ENCODE results near the gene FBN2.

FBN2 gene

DNA sequence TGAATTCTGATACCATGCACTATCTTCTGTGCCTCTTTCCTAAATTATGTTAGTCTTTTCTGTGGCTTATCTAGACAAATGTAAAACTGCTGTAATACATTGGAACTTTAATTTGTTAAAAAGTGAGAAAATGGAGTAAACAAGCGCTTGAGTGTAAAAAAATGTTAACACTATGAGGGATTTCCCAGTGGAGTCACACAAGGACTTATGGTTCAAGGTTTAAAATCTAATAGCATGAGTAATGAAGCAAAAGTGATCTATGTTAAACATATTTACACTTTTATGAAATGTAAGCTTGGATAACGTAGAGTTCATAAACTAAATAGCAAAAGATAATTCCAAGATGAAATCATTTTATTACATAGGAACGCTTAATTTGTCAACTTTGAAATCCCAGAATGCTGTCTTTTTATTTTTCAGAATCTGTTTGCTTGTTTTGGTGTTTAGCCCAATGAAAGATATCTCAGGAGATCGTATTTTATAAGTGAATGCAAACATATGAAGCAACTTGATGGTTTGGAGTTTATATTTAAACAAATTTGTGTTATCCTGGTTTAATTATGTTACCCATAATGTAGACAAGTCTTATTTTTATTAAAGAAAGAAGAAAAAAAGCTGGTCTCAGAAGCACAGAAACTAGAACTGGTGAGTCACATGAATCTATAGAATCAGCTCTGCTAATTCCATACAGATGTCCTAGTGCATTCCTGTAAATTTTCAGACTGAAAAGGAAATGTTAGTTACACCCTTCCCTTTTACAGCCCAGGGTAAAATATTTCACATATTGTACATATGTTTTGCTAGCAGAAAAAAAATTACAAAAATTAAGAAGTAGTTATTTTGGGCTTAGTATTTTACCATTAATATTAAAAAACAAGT, 34.2 kb upstream of the FBN2 start:
- no peak overlapping the region for H3K4me3 ChIP-seq (replicated peaks in 1 of 2; ENCODE audit: low read depth in 2 of 2, low read length in 2 of 2)
- peak; percentile 41 to 44 for DNase-seq (ENCODE audit: low read depth in 2 of 2)
- TF ChIP-seq, protein P1, sequence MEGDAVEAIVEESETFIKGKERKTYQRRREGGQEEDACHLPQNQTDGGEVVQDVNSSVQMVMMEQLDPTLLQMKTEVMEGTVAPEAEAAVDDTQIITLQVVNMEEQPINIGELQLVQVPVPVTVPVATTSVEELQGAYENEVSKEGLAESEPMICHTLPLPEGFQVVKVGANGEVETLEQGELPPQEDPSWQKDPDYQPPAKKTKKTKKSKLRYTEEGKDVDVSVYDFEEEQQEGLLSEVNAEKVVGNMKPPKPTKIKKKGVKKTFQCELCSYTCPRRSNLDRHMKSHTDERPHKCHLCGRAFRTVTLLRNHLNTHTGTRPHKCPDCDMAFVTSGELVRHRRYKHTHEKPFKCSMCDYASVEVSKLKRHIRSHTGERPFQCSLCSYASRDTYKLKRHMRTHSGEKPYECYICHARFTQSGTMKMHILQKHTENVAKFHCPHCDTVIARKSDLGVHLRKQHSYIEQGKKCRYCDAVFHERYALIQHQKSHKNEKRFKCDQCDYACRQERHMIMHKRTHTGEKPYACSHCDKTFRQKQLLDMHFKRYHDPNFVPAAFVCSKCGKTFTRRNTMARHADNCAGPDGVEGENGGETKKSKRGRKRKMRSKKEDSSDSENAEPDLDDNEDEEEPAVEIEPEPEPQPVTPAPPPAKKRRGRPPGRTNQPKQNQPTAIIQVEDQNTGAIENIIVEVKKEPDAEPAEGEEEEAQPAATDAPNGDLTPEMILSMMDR (IDR thresholded peaks at IDR 0.05; ENCODE audit: low read depth, low read length) = no peak

- no peak for DNase-seq (ENCODE audit: low read depth in 2 of 2)
- no peak overlapping the region for H3K4me3 ChIP-seq (replicated peaks in 1 of 2; ENCODE audit: low read depth in 2 of 2, low read length in 2 of 2)
- TF ChIP-seq, protein P1 (IDR thresholded peaks at IDR 0.05; ENCODE audit: low read depth, low read length) = no peak
Measured at GRCh38 chr5:128566178-128566577, 28.1 kb upstream of the FBN2 start.

DNA sequence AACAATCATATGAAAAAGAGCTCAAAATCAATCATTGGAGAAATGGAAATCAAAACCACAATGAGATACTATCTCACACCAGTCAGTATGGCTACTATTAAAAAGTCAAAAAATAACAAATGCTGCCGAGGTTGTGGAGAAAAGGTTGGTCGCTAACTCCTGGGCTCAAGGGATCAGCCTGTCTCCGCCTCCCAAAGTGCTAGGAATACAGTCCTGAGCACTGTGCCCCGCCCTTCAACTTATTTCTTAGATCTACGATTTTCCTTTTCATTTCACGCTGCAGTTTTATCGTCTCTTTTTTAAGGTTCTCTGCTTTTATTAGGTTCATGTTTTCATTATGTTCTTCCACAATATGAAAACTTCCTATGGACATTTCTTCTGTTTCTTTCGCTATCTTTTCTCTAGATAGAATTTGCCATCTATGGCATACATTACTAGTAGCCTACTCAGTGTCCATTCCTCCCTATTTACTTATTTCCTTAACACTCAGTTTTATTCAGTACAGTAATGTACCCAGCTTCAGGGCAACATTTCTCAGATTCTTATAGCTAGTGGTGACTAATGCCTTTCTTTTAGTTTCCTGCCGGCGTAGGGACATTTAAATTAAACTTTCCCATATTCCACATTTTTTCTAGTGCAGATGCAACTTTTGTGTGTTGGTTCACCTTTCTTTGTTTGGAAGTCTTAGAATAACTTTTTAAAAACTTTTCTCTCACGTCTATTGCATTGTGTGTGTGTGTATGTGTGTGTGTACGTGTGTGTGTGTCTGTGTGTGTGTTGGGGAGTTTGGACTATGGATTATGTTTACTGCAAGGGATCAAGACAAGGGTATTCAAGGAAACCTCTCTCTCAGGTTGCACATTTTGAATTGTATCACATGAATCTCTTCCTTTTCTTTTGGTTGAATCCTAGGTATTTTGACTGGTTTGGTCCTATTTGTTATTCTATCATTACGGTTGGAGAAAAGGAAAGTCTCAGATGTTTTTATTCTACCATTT, 21.6 kb upstream of the FBN2 start:
- TF ChIP-seq, protein P1 (IDR thresholded peaks at IDR 0.05; ENCODE audit: low read depth, low read length) = no peak
- H3K4me3 ChIP-seq (replicated peaks in 1 of 2; ENCODE audit: low read depth in 2 of 2, low read length in 2 of 2) = no peak overlapping the region
- peak in 1 of 2 donors; percentile 41 for DNase-seq (ENCODE audit: low read depth in 2 of 2)

DNA sequence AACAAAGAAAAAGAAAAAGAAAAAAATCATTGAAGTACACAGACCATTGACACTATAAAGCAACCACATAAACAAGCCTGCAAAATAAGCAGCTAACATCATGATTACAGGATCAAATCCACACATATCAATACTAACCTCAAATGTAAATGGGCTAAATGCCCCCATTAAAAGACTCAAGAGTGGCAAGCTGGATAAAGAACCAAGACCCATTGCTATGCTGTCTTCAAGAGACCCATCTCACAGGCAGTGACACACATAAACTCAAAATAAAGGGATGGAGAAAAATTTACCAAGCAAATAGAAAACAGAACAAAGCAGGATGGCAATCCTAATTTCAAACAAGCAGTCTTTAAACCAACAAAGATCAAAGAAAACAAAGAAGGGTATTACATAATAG, 15.7 kb upstream of the FBN2 start:
- TF ChIP-seq, protein P1 (IDR thresholded peaks at IDR 0.05; ENCODE audit: low read depth, low read length) = no peak
- no peak for DNase-seq (ENCODE audit: low read depth in 2 of 2)

GRCh38 chr5:128551476-128551875, 13.4 kb upstream of the FBN2 start:
- TF ChIP-seq, protein P1 (IDR thresholded peaks at IDR 0.05; ENCODE audit: low read depth, low read length) = no peak
- no peak for DNase-seq (ENCODE audit: low read depth in 2 of 2)
- H3K4me3 ChIP-seq (replicated peaks in 1 of 2; ENCODE audit: low read depth in 2 of 2, low read length in 2 of 2) = no peak overlapping the region

More for the DNA sequence above, 15.7 kb upstream of the FBN2 start:
- H3K4me3 ChIP-seq (replicated peaks in 1 of 2; ENCODE audit: low read depth in 2 of 2, low read length in 2 of 2) = no peak overlapping the region

DNA sequence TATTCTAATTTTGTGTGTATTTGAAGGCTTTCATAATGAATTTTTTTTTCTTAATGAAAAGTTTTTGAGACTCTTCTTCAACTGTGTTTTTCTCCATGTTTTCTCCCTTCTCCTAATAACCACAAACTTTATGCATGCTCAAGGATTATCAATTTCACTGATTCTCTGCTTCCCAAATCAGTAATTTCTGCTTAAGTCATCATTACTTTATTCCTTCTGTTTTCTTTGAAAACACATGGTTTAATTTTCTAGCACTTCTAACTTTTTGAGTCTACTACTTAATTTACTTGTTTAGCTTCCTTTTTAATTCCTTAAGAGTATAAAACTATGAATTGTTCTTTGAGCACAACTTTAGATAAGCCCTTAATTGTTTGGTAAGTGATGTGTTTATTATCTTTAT, 11.5 kb upstream of the FBN2 start:
- TF ChIP-seq, protein P1 (IDR thresholded peaks at IDR 0.05; ENCODE audit: low read depth, low read length) = no peak
- DNase-seq (ENCODE audit: low read depth in 2 of 2) = no peak
- no peak overlapping the region for H3K4me3 ChIP-seq (replicated peaks in 1 of 2; ENCODE audit: low read depth in 2 of 2, low read length in 2 of 2)
